ENCODE data around the gene MEPE. TPM values are rescaled to one million over a fixed set of nuclear protein-coding genes. Genes with fewer than 3 reads are reported as not detected.

The MEPE gene
- total RNA-seq, 1 experiment from 2014 or later = not detected

DNA sequence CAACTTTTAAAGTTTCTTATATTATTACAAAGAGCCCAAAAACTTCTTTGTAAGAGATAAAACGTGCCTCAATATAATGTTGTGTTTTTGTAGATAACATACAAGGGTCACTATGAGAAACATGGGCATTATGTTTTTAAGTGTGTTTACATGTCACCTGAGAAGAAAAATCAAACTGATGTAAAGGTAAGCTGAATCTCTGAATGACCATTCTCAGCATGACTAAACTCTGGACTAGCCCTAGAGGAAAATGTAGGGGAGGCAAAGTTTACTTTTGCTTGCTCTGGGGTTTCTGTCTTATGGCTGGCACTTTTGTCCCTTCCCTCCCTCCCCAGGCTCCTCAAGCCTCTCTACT, 6.8 kb downstream of the MEPE start:
- no peak for DNase-seq (ENCODE audit: low read depth)

DNA sequence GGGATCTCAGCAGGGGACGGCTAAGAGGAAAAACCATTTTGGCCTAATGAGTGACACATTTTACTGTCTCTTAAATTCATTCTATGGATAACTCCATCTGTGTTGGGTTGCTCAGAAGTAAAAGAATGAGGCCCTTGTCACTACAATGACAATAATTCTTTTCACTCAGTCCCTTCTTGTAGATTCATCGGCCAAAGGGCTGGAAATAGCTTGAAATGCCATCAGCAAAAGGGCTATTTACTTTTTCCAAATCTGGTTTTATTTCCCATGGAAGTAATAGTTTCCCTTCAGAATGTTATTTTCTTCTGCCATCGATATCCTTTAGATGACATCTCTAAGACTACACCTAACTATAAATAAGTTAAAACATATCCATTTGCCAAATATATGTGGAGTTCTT, 7.4 kb downstream of the MEPE start:
- no peak for DNase-seq (ENCODE audit: low read depth)

DNA sequence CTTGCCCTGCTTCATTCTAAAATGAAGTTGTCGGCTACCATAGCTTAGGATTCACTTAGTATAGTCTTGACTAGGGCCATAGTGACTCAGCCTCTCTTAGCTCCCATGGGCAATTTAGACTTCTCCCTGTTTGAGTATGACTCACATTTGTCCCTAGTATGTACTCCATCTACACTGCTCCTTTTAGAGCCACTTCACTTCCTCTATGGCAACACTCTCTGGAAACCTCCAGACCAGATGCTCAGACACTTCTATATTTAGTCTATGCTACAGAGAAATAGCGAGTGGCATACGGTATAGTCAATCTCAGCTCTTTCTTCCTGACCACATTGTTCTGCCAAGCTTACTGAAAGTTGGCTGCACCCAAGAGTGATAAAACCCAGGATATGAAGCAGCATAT, 11.2 kb downstream of the MEPE start:
- DNase-seq (ENCODE audit: low read depth) = peak; percentile 95

DNA sequence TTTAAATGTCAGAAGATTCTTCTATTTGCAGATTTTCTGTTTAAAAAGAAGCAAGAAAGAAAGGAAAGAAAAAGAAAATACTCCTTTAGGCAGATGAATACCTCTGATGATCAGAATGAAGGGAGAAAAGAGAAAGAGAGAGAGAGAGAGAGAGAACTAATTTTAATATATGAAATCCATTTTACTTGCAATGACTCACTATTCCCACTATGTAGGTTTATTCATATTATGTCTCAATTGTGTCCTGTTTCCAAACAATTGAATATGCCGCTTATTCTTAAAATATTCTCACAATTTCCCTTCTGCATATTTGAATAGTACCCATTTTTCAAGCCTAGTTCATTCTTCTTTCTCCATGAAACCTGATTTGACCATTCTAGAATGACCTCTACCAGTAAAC, 11.7 kb downstream of the MEPE start:
- DNase-seq (ENCODE audit: low read depth) = no peak

DNA sequence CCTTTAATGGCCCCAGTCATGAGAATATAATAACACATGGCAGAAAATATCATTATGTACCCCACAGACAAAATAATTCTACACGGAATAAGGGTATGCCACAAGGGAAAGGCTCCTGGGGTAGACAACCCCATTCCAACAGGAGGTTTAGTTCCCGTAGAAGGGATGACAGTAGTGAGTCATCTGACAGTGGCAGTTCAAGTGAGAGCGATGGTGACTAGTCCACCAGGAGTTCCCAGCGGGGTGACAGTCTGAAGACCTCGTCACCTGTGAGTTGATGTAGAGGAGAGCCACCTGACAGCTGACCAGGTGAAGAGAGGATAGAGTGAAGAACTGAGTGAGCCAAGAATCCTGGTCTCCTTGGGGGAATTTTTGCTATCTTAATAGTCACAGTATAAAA, 13.5 kb downstream of the MEPE start:
- no peak for DNase-seq (ENCODE audit: low read depth)

DNA sequence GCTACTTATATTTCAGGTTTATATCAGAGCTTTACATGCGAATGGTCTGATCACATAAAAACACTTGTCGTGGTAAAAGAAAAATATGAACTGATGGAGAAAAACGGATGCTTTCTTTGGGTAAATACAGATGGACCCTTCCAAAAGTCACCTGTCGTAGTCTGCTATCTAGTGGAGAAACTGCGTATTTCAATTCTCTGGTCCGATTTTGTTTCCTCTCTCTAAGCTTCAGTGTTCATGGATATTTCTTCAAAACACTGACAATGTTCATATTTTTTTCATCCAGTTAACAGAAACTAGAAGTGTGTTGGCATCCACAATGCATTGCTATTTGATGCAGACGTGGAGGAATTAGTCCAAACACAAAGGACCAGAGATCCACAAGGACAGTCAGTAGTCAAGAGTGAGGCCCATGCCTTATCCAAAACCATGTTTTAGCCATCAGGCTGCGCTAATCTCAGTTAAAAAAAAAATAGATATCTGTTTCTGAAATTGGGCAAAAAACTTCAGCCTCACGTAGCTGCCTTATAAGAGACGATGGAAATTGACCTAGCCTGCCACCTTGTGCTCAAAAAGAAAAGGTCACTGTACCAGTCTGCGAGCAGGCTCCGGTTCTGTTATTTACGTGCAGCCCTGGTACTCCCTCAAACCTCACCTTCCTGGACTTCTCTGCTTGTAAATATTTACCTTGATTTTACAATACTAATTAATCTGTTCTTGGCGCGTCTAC, 16.0 kb downstream of the MEPE start:
- DNase-seq (ENCODE audit: low read depth) = peak; percentile 63

DNA sequence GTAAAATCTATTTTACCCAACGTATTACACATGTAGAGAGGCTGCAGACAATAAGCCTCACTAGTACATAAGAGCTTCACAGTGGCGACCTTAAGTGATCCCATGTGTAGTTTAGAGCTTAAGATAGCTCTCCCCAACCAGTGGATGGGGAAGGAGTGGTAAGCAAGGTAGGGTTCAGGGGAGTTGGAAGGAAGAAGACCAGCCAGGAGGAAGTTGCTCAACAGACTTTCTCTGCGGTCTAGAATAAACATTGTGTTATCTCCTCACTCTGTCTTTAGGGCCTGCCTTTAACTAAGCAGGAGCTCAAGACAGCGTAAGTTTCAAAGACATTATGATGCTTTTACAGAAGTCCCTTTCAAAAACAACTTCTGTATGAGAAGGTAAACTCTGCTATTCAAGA, 16.8 kb downstream of the MEPE start:
- DNase-seq (ENCODE audit: low read depth) = peak; percentile 52

DNA sequence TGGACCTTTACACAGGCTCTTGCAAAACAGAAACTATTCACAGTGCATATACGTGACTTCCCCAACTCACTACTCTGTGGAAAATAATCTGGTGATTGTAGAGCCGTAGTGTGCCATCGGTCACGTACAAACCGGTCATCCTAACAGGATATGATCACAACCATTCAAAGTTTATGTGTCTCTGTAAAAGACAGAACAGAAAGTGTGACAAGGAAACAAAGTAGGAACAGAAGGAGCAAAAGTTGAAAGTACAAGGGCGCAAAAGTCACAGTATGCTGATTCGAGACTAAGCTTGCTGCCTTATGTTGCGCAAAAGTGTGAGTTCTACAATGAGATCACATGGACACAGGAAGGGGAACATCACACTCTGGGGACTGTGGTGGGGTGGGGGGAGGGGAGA, 18.6 kb downstream of the MEPE start:
- no peak for DNase-seq (ENCODE audit: low read depth)

DNA sequence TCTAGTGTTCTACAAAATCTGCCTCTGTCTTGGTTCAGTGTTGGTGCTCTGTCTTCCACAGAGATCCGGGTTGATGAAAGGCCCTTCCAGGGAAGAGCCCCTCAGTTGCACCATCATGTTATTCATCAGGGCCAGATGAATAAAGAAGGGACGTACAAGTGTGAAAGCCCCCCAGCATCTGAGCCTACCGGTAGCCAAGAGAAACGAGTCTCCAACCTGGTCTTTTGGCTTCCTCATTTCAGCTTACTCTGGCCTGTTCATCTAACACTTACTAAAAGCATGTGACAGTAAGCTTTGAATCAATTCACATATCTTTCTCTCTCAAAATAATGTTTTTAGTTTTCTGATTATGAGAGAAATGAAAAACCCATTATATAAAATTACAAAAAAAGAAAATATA, 19.2 kb downstream of the MEPE start:
- no peak for DNase-seq (ENCODE audit: low read depth)

DNA sequence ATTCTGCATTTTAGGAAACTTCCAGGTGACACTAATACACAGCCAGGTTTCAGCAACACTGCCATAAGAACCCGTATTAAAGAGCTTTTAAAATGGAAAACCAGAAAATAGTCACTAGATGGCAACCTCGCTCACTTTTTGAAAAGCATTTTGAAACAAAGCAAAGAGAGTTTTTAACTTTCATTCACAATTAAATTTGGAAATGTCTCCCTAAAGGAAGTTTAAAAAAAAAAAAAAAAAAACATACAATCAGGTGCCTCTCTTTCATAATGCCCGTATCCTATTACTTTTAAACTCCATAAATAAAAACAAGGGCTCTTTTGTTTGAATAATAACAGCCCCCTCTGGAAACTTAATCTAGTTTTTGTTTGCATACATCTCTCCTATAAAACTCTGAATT, 20.3 kb downstream of the MEPE start:
- peak; percentile 60 for DNase-seq (ENCODE audit: low read depth)

DNA sequence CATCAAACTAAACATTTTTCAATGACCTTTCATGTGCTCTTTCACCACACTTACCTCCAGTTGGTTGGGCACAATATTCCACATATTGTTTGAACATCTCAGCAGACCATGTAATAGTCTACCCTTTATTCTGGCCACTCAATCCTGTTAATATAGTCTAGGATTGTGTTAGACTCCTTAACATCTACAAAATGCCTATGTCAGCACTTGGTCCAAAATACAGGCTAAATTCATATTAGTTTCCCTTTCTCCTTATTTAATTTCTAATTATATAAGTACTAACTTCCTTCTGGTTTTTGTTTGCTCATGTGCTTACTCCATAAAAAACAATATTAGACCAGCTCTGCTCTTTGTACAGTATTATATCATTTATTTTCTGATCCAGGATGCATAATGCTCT, 21.1 kb downstream of the MEPE start:
- DNase-seq (ENCODE audit: low read depth) = no peak

DNA sequence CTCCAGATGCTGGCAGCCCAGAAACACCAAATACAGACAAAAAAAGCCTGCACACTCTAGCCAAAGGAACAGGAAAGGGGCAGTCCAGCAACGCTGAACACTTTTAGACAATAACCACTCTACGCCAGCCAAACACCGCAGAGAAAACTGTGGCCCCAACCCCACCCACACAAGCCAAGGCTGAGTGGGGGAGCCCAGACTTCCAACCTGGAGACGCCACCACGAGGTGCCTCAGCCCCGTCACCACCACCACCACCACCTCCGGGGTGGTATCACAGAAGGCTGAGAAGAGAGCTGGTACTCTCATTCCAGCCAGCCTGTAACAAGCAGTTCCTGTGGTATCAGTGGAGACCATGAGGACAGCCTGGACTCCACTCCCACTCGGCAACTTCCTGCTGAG, 22.8 kb downstream of the MEPE start:
- no peak for DNase-seq (ENCODE audit: low read depth)

DNA sequence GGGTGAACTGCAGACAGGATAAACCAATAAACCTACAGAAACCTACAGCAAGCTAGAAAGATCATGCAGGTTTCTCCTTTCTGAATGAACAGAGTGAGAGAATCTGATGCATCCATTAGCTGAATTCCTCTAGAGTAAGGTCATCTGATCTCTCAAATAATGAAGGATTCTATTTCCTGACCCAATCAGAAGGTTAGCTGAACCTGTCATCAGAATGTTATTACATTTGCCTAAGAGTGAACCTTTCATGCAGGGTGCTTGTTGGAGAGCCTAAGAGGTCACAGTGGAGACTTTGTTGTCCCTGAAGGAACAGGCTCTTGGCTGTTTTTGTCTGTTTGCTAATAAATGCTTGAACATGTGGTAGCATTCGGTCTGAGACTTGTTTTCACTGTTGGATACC, 24.0 kb downstream of the MEPE start:
- DNase-seq (ENCODE audit: low read depth) = no peak

DNA sequence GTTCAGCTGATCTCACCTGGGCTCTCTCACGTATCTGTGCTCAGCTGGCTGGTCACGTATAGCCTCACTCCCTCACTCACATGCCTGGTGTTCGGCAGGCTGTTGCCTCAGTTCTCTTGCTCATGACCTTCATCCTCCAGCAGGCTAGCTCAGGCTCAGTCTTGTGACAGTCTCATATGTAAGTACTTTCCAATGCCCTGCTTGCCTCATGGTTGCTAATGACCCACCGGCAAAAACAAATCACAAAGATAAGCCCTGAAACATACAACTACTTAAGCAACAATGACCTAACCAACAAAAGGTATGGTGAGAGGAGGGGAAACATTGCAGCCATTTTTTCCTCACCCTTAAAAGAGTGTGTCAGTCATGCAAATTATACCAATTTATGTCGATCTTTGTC, 25.0 kb downstream of the MEPE start:
- no peak for DNase-seq (ENCODE audit: low read depth)

DNA sequence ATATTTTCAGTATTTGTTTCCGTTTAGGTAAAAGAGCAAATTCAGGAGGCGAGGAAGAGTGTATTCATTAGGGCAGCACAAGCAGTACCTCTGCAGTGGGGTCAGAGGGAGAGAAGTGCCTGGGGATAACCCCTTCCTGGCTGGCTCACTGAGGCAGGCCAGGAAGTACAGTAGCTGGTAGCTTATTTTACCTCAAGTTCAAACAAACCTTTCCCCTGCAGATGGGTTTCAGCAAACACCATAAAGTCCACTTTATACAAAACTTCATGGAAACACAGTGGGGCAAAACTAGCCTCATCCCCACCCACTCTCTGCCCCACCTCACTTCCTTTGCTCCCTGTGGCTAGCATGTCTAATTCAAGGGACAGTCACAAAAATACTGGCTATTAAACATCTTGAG, 29.5 kb downstream of the MEPE start:
- no peak for DNase-seq (ENCODE audit: low read depth)

DNA sequence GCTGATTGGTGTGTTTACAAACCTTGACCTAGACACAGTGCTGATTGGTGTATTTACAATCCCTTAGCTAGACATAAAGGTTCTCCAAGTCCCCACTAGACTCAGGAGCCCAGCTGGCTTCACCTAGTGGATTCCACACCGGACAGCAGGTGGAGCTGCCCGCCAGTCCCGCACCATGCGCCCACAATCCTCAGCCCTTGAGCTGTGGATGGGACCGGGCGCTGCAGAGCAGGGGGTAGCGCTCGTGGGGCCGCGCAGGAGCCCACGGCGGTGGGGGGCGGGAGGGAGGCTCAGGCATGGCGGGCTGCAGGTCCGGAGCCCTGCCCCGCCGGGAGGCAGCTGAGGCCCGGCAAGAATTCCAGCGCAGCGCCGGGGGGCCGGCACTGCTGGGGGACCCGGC, 30.7 kb downstream of the MEPE start:
- DNase-seq (ENCODE audit: low read depth) = no peak

DNA sequence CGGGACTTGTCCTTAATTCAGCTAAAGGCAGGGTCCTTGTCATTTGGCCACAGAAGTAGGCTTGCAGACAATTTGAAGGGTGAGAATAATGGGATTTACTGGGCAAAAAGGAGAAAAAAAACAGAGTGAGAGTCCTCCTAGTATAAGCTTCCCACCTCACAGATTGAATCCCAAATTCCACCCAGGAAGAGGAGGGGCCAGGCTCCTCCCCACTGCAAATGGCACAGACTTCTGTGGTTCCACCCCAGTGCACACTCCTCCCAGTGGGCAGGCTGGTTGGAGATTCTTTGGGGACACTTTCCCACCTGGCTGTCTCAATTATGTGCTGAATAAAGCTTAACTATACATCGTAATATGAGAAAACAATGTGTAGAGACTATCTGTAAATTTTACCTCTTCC, 31.6 kb downstream of the MEPE start:
- DNase-seq (ENCODE audit: low read depth) = no peak

DNA sequence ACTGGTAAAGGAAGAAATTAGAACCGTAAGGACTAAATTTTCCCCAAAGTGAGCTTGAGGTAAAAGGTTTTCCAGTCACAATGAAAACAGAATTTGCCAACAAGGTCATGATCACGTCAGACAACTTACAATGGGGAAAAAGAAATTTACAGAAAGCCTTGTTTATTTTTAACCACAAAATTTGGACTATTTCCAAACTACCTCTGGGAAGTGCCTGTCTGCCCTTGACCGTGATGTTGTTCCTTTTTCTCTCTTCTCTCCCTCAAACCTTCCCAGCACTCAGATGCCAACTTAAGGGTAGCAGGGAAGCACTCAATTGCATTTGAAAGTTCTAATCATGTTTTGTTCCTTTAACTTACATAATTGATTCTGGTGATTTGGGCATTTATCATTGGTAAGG, 32.5 kb downstream of the MEPE start:
- DNase-seq (ENCODE audit: low read depth) = no peak

DNA sequence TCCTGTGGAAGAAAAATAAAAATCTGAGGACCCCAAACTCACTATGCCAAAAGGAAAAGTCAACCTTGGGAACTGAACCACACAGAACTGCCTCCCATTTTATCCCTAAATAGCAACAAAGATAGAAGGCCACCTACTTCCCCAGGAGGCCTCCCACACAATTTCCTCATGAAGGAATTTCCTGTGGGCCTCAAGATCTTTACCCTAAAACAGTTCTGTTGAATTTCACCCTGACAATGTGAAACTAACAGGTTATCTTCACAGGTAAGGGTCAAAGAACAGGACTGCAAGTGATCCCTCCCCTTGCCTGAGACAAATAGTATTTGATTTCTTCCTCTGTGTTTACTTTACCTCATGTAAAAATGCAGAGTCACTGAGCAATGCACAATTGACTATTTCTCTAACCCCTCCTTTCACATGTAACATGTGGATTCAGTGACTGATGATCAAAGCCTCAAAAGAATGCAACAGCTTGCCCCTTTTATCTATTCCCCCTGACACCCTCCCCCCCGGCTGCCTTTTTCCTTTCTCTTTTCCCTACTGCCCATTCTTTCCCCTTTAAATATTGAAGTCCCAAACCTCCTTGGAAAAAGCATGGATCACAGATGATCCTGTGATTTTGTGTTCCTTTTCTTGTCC, 33.3 kb downstream of the MEPE start:
- peak; percentile 58 for DNase-seq (ENCODE audit: low read depth)

DNA sequence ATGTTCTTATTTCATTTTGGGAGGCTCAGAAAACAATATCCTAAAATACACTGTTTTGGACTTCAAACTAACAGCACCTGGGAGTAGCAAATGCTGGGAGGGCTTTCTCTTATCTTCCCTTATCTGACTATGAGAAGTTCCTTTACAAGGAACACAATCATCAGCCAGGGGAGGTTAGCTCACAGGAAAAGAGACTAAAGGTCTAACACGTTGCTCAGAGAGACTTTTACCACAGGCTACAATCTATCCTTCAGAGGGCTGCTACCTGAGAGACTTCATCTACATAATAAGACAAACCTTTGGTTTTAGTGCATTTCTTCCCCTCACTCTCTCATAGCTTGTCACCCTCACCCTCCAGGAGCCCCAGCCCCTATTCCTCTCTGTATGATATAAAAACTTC, 35.8 kb downstream of the MEPE start:
- no peak for DNase-seq (ENCODE audit: low read depth)

DNA sequence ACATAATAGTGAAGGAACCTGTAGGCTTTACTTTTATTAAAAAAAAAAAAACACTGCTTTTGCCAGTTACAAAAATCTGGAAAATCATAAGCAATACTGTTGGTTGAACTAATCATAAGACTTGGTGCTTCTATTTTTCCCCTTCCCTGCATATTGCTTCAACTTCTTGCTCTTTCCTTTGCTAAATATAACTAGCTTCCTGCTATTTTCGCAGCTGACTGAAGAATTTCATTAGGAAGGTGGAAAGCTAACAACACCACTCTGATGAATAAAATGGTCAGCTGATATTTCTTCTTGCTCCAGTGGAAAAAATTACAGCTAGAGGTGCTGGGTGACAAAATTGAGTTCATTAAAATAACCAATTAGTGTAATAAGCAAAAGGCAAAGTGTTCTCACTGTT, 39.3 kb downstream of the MEPE start:
- no peak for DNase-seq (ENCODE audit: low read depth)

DNA sequence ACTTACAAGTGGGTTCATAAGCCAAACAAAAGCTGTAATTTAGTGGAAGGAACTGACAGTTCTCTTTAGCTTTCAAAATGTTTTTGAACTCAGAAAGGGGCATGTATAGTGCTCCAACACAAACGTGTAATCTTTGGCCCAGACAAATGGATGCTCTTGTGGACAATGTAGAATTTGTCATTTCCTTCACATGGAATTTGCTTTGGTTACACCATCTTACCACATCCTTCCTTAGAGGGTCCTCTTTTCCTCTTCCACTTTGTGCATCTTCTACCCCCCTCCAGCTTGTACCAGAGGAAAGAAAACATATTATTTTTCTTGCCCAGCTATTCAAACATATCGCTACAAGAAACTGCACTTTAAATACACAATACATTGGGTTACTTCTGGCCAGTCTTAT, 42.4 kb downstream of the MEPE start:
- peak; percentile 65 for DNase-seq (ENCODE audit: low read depth)

DNA sequence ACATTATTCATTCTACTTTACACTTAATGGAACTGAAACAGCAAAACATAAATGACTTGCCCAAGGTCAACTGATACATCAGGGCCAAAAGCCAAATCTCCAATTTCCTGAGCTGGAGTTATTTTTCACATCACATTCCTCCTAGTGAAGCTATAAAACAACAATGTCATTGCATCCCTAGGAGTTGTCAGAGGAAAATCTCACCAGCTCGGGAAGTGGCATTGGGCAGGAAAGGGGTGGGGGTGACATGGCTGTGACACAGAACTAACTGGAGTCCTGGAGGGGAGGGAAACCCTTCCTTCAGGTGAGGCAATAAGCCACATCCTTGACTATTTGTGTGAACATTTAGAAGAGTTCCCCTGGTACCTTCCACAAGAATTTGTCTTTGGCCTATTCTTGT, 47.3 kb downstream of the MEPE start:
- DNase-seq (ENCODE audit: low read depth) = peak; percentile 52

DNA sequence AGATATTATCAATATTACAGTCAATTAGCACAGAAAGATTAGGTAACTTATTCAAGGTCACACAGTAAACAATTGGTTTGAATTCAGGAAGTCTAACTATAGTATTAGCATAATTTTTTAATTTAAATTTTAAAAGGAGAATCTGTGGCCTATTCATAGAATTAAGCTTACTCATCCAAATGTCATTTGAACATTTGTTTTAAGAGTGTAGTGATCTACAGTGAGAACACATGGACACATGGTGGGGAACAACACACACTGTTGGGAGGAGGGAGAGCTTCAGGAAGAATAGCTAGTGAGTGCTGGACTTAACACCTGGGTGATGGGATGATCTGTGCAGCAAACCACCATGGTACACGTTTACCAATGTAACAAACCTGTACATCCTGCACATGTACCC, 48.3 kb downstream of the MEPE start:
- no peak for DNase-seq (ENCODE audit: low read depth)

Measured in HT1080 (cell line).